HS-27A (cell line): Measurements from ENCODE around the gene OGN.

Source experiments
- DNase-seq: peaks from one replicate; pipeline ENCODE4 v3.0.0-alpha.2; 2012; ENCODE audit warnings: low read depth, missing footprints

The OGN gene

DNA sequence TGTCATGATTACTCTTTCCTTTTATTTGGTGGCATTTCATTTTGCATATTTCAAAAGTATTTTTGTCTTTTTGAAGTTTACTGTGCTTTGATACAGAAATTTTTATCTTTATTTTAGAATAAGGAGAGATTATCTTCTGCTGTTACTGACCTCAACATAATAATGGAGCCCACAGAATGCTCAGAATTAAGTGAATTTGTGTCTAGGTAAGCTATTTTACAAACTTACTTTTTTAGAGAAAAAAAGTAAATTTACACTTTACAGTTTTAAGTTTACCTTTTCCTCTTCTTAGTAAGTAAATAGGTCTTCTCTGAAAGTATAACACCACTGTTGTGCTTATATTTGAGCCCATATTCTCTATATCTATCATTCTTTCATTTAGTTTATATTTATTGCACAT lies 58.8 kb downstream of the OGN start:
- DNase-seq = no peak

DNA sequence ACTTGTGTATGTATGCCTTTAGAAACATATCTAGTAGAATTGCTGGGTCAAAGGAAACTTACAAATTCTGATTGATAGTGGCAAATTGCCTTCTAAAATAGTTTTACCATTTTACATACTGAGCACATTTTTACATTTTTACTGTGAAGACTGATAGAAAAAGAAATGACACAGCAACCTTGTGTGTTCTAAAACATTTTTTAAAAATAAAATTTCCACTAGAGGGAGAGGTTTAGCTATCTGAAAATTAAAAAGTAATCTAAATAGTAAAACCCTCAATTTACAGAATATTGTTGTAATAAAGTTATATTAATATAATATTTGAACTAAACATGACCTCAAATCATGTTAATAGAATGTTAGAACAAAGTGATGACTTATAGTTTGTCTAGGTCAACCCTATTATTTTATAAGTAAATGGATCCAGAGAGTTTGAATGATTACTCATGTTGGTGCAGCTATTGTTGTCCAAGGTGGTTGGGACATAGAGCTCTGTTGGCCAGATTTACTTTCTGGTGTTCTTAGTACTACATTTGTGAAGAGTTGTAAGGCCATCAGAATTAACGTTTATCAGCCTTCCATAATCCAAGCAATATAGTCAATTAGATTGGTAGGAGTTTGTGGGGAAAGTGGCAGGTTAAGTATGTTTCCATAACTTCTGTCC lies 61.4 kb downstream of the OGN start:
- DNase-seq = no peak

DNA sequence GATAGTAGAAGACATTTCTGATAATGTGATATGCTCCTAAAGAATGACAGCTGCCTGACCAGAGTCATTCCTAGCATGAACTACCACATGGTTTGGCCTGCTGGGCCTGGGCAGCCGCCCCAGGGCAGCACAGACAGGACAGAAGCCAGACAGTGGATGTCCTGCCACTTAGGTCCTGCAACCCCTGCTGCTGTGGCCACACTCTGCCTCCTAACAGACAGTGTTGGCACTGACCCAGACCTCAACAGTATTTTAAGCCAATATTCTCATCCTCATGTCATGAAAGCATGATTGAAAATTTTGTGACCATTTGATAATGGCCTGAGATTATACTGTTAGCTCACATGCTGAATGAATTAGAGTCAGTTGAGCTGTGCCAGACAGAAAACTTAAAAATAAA lies 62.8 kb downstream of the OGN start:
- no peak for DNase-seq

DNA sequence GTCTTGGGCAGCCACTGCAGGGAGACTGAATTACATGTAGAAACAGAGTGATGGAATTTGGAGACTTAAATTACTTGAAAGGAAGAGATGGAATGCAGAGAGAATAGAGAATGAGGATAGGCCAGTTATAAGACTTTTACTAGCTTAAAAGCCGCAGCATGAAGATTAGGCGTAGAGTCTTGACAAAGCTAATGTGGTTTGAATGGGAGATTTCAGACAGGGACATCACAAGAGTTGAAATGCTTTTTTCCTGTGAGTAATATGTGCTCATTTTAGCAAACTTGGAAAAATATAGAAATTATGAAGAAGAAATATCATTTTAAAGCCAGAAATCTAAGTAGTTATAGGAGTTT lies 71.1 kb downstream of the OGN start:
- DNase-seq = no peak
